GM23338 (cell line): ENCODE measurements around the gene SBF1. TPM values are rescaled to one million over a fixed set of nuclear protein-coding genes. Genes with fewer than 3 reads are reported as not detected.

Source experiments
- ATAC-seq: fragments of 200-7000 bp; cut with Tn5 transposase; 3 replicates; pipeline ENCODE4 v1.9.1; 2020
- DNase-seq: peaks from one replicate; pipeline ENCODE4 v3.0.0-alpha.2; 2015; ENCODE audit warnings: low spot score
- H2AFZ ChIP-seq: fragments of 200-600 bp; sonication (generic); 2 replicates; pipeline ENCODE4 v1.8.0; 2016; ENCODE audit warnings: antibody characterized with exemption, mild to moderate bottlenecking, moderate library complexity
- H3F3A ChIP-seq: fragments of 200-600 bp; sonication (generic); replicated peaks from 2 replicates; pipeline ENCODE4 v1.8.0; 2017; ENCODE audit warnings: antibody characterized with exemption, mixed run types, low read depth
- H3K27ac ChIP-seq: fragments of 200-600 bp; sonication (generic); 2 replicates; pipeline ENCODE4 v1.6.1; 2016; ENCODE audit warnings: low read depth
- H3K27me3 ChIP-seq: fragments of 200-600 bp; sonication (generic); 2 replicates; pipeline ENCODE4 v1.8.0; 2016; ENCODE audit warnings: mild to moderate bottlenecking, mixed run types, moderate library complexity; ENCODE audit not compliant: insufficient read depth
- H3K36me3 ChIP-seq: fragments of 200-600 bp; sonication (generic); 2 replicates; pipeline ENCODE4 v1.8.0; 2016; ENCODE audit warnings: mild to moderate bottlenecking; ENCODE audit not compliant: insufficient read depth
- H3K4me1 ChIP-seq: fragments of 200-600 bp; sonication (generic); 2 replicates; pipeline ENCODE4 v1.8.0; 2016; ENCODE audit warnings: mild to moderate bottlenecking, moderate library complexity; ENCODE audit not compliant: insufficient read depth
- H3K4me2 ChIP-seq: fragments of 200-600 bp; sonication (generic); 2 replicates; pipeline ENCODE4 v1.7.1; 2017; ENCODE audit warnings: mixed run types
- H3K4me3 ChIP-seq: fragments of 200-600 bp; sonication (generic); 2 replicates; pipeline ENCODE4 v1.6.1; 2016; ENCODE audit warnings: mixed run types
- H3K79me2 ChIP-seq: fragments of 200-600 bp; sonication (generic); replicated peaks from 2 replicates; pipeline ENCODE4 v1.8.0; 2017; ENCODE audit warnings: mild to moderate bottlenecking; ENCODE audit not compliant: insufficient read depth
- H3K9me2 ChIP-seq: fragments of 200-600 bp; sonication (generic); 2 replicates; pipeline ENCODE4 v1.8.0; 2017; ENCODE audit not compliant: insufficient read depth
- H4K20me1 ChIP-seq: fragments of 200-600 bp; sonication (generic); replicated peaks from 2 replicates; pipeline ENCODE4 v1.8.0; 2017; ENCODE audit warnings: mild to moderate bottlenecking; ENCODE audit not compliant: insufficient read depth
- H3K27ac Mint-ChIP-seq: 2 replicates; pipeline ENCODE4 v1.8.0; 2020; ENCODE audit warnings: inconsistent platforms, mild to moderate bottlenecking, moderate library complexity, mixed read lengths
- H3K27me3 Mint-ChIP-seq: 3 replicates; pipeline ENCODE4 v1.8.0; 2022; ENCODE audit warnings: low read depth, mild to moderate bottlenecking, moderate library complexity, mixed read lengths, inconsistent platforms; ENCODE audit not compliant: insufficient read depth, poor library complexity
- H3K36me3 Mint-ChIP-seq: 3 replicates; pipeline ENCODE4 v1.8.0; 2021; ENCODE audit warnings: low read depth, mild to moderate bottlenecking, inconsistent platforms, moderate library complexity, mixed read lengths
- H3K4me1 Mint-ChIP-seq: 3 replicates; pipeline ENCODE4 v1.8.0; 2020; ENCODE audit warnings: mild to moderate bottlenecking, inconsistent platforms, mixed read lengths
- H3K4me3 Mint-ChIP-seq: 3 replicates; pipeline ENCODE4 v1.8.0; 2021; ENCODE audit warnings: moderate library complexity, mild to moderate bottlenecking, inconsistent platforms, mixed read lengths
- H3K9me3 Mint-ChIP-seq: 3 replicates; pipeline ENCODE4 v1.8.0; 2020; ENCODE audit warnings: moderate library complexity, mild to moderate bottlenecking, inconsistent platforms, mixed read lengths
- EZH2 ChIP-seq: fragments of 200-600 bp; sonication (generic); IDR thresholded peaks from one replicate; pipeline ENCODE4 v1.8.0; 2017; ENCODE audit warnings: antibody characterized with exemption, mild to moderate bottlenecking, low read depth; ENCODE audit not compliant: unreplicated experiment
- EZH2phosphoT487 ChIP-seq: fragments of 200-600 bp; sonication (generic); IDR thresholded peaks from one replicate; pipeline ENCODE4 v1.8.1; 2018; ENCODE audit warnings: antibody characterized with exemption; ENCODE audit not compliant: unreplicated experiment
- JUNB ChIP-seq: IDR thresholded peaks from one replicate; pipeline ENCODE4 v1.6.1; 2016; ENCODE audit warnings: antibody characterized with exemption; ENCODE audit not compliant: unreplicated experiment
- POLR2AphosphoS5 ChIP-seq: IDR thresholded peaks from 2 replicates; pipeline ENCODE4 v1.6.1; 2016; ENCODE audit warnings: antibody characterized with exemption, low read depth
- STAT1 ChIP-seq: IDR thresholded peaks from one replicate; pipeline ENCODE4 v1.6.1; 2016; ENCODE audit warnings: antibody characterized with exemption; ENCODE audit not compliant: unreplicated experiment
- ZNF331 ChIP-seq: fragments of 250-450 bp; sonication (Bioruptor Pico); IDR thresholded peaks from 2 replicates; pipeline ENCODE4 v1.5.0; 2020; ENCODE audit warnings: low read depth, mild to moderate bottlenecking, moderate library complexity
- polyA plus RNA-seq: library from polyadenylated mRNA; unstranded; fragments of >200 nt; fragmentation: Nextera tagmentation; extraction: Ambion mirVana; gene quantifications from 2 replicates; pipeline ENCODE4 v1.2.1, GENCODE V29; 2016
- total RNA-seq: library from RNA; depleted of rRNA; stranded (reverse); fragments of >200 nt; shearing (Covaris generic); gene quantifications from 2 replicates; pipeline ENCODE4 v1.2.3, GENCODE V29; 2014
- TF ChIP-seq, protein P1 (sequence below): IDR thresholded peaks from 2 replicates; pipeline ENCODE4 v1.6.1; 2016; ENCODE audit warnings: antibody characterized with exemption
- TF ChIP-seq, protein P2 (sequence below): fragments of 250-450 bp; sonication (Bioruptor Pico); IDR thresholded peaks from 2 replicates; pipeline ENCODE4 v1.5.0; 2020; ENCODE audit warnings: mild to moderate bottlenecking, moderate library complexity
- TF ChIP-seq, protein P3 (sequence below), 2 experiments: fragments of 200-600 bp in 1 of 2; sonication (generic) in 1 of 2; conservative IDR thresholded peaks; 2 replicates each; pipeline versions ENCODE4 v1.5.1 to v1.6.1; 2016 to 2017; ENCODE audit warnings: antibody characterized with exemption in 2 of 2, low read depth in 2 of 2, mild to moderate bottlenecking in 2 of 2, moderate library complexity in 1 of 2

SBF1 gene
- total and polyA plus RNA-seq, 2 experiments from 2014 or later: 26.5 to 85.4 TPM

DNA sequence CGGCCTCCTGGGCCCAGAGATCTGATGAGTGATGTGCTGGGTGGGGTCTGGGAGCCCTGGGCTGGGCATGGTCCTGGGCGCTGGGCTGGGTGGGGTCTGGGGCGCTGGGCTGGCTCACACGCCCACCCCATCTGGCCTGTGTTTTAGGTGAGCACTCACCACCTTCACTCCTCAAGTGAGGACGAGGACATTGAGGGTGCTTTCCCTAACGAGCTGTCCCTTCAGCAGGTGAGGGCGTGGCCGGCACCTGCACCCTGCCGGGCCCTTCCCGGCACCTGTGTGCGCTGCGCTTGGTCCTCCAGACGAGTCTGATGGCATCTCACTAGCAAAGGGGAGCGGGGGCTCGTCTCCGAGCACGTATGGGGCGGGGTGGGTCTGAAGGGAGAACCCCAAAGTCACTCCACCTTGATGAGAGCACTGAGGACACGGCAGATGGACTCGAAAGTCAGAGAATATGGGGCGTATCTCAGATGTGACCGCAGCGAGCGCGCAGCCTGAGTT, 37.9 kb downstream of the SBF1 start:
- no peak overlapping the region for H3K4me2 ChIP-seq
- H2AFZ ChIP-seq: no peak overlapping the region
- ATAC-seq: no peak
- no peak overlapping the region for H3K27ac ChIP-seq
- no peaks in the 10 kb centered on the region for H3K4me1 ChIP-seq
- H3F3A ChIP-seq: no peaks in the 10 kb centered on the region
- Mint-ChIP-seq H3K4me1 (no peaks in the 10 kb centered on the region), H3K27ac (no peak overlapping the region), H3K27me3 (peaks cover 8% of the 10 kb centered on the region), H3K4me3 (no peak overlapping the region), H3K36me3 (peaks cover 4% of the 10 kb centered on the region; the same call in 1 of the 3 replicates), H3K9me3 (no peaks in the 10 kb centered on the region)
- H3K79me2 ChIP-seq: no peaks in the 10 kb centered on the region
- DNase-seq: no peak
- no peaks in the 10 kb centered on the region for H3K27me3 ChIP-seq
- H3K36me3 ChIP-seq: no peaks in the 10 kb centered on the region; the same call in 1 of the 2 replicates
- no peaks in the 10 kb centered on the region for H3K9me2 ChIP-seq
- no peaks in the 10 kb centered on the region for H4K20me1 ChIP-seq
- TF ChIP-seq ZNF331 (CRISPR knock-in tag): no peak
- no peak for TF ChIP-seq JUNB
- TF ChIP-seq STAT1: no peak
- no peak for TF ChIP-seq EZH2phosphoT487
- TF ChIP-seq, protein P1, sequence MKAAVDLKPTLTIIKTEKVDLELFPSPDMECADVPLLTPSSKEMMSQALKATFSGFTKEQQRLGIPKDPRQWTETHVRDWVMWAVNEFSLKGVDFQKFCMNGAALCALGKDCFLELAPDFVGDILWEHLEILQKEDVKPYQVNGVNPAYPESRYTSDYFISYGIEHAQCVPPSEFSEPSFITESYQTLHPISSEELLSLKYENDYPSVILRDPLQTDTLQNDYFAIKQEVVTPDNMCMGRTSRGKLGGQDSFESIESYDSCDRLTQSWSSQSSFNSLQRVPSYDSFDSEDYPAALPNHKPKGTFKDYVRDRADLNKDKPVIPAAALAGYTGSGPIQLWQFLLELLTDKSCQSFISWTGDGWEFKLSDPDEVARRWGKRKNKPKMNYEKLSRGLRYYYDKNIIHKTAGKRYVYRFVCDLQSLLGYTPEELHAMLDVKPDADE: no peak
- H3K4me3 ChIP-seq: no peak overlapping the region

DNA sequence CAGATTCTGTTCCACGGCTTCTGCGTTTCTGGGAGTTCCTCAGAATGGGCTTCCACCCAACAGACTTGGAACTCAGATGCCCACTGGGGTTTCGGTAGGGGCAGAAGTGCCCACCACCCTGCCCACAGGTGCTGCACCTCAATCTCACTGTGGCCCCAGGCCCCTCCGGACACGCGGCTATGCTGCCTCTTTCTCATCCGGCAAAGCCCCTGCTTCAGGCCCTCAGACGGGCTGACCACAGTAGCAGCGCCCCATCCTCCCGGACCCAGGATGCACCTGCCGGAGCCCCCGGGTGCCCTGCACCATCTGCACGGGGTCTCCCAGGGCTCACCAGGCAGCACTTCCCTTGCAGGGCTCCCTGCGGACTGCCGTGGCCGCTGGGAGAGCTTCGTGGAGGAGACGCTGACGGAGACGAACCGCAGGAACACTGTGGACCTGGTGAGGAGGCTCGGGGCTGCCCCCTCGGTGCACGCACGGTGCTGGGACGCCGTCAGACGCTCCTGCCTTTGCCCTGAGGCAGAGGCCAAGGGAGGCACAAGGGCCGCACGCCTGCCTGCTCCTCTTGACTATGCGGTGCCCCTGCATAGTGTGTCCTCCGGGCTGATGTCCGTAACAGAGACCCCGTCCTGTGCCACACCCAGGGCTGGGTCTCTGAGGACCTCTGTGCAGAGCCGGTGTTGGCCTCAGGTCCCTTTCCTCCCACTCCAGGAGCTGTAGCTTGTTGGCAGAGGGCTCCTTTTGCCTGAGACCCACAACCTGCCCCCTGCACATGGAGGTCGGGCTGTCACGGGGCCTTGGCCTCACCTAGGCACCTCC, 38.6 kb downstream of the SBF1 start:
- no peak overlapping the region for H3K27ac Mint-ChIP-seq
- DNase-seq: no peak
- no peaks in the 10 kb centered on the region for H3K9me3 Mint-ChIP-seq
- TF ChIP-seq, protein P2, sequence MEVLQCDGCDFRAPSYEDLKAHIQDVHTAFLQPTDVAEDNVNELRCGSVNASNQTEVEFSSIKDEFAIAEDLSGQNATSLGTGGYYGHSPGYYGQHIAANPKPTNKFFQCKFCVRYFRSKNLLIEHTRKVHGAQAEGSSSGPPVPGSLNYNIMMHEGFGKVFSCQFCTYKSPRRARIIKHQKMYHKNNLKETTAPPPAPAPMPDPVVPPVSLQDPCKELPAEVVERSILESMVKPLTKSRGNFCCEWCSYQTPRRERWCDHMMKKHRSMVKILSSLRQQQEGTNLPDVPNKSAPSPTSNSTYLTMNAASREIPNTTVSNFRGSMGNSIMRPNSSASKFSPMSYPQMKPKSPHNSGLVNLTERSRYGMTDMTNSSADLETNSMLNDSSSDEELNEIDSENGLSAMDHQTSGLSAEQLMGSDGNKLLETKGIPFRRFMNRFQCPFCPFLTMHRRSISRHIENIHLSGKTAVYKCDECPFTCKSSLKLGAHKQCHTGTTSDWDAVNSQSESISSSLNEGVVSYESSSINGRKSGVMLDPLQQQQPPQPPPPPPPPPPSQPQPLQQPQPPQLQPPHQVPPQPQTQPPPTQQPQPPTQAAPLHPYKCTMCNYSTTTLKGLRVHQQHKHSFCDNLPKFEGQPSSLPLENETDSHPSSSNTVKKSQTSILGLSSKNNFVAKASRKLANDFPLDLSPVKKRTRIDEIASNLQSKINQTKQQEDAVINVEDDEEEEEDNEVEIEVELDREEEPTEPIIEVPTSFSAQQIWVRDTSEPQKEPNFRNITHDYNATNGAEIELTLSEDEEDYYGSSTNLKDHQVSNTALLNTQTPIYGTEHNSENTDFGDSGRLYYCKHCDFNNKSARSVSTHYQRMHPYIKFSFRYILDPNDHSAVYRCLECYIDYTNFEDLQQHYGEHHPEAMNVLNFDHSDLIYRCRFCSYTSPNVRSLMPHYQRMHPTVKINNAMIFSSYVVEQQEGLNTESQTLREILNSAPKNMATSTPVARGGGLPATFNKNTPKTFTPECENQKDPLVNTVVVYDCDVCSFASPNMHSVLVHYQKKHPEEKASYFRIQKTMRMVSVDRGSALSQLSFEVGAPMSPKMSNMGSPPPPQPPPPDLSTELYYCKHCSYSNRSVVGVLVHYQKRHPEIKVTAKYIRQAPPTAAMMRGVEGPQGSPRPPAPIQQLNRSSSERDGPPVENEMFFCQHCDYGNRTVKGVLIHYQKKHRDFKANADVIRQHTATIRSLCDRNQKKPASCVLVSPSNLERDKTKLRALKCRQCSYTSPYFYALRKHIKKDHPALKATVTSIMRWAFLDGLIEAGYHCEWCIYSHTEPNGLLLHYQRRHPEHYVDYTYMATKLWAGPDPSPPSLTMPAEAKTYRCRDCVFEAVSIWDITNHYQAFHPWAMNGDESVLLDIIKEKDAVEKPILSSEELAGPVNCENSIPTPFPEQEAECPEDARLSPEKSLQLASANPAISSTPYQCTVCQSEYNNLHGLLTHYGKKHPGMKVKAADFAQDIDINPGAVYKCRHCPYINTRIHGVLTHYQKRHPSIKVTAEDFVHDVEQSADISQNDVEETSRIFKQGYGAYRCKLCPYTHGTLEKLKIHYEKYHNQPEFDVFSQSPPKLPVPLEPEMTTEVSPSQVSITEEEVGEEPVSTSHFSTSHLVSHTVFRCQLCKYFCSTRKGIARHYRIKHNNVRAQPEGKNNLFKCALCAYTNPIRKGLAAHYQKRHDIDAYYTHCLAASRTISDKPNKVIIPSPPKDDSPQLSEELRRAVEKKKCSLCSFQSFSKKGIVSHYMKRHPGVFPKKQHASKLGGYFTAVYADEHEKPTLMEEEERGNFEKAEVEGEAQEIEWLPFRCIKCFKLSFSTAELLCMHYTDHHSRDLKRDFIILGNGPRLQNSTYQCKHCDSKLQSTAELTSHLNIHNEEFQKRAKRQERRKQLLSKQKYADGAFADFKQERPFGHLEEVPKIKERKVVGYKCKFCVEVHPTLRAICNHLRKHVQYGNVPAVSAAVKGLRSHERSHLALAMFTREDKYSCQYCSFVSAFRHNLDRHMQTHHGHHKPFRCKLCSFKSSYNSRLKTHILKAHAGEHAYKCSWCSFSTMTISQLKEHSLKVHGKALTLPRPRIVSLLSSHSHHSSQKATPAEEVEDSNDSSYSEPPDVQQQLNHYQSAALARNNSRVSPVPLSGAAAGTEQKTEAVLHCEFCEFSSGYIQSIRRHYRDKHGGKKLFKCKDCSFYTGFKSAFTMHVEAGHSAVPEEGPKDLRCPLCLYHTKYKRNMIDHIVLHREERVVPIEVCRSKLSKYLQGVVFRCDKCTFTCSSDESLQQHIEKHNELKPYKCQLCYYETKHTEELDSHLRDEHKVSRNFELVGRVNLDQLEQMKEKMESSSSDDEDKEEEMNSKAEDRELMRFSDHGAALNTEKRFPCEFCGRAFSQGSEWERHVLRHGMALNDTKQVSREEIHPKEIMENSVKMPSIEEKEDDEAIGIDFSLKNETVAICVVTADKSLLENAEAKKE: no peak
- TF ChIP-seq, protein P1: no peak
- TF ChIP-seq ZNF331 (CRISPR knock-in tag) (no peak), STAT1 (no peak), EZH2phosphoT487 (no peak), POLR2AphosphoS5 (no peak), EZH2 (no peak), JUNB (no peak)
- TF ChIP-seq, protein P3, sequence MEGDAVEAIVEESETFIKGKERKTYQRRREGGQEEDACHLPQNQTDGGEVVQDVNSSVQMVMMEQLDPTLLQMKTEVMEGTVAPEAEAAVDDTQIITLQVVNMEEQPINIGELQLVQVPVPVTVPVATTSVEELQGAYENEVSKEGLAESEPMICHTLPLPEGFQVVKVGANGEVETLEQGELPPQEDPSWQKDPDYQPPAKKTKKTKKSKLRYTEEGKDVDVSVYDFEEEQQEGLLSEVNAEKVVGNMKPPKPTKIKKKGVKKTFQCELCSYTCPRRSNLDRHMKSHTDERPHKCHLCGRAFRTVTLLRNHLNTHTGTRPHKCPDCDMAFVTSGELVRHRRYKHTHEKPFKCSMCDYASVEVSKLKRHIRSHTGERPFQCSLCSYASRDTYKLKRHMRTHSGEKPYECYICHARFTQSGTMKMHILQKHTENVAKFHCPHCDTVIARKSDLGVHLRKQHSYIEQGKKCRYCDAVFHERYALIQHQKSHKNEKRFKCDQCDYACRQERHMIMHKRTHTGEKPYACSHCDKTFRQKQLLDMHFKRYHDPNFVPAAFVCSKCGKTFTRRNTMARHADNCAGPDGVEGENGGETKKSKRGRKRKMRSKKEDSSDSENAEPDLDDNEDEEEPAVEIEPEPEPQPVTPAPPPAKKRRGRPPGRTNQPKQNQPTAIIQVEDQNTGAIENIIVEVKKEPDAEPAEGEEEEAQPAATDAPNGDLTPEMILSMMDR (conservative IDR thresholded peaks at IDR 0.05; ENCODE audit: low read depth in 2 of 2): no peak

More for the DNA sequence above, 38.6 kb downstream of the SBF1 start:
- H3K36me3 Mint-ChIP-seq: peaks cover 10% of the 10 kb centered on the region; the same call in 2 of the 3 replicates
- H4K20me1 ChIP-seq: no peaks in the 10 kb centered on the region
- H3K4me2 ChIP-seq: no peak overlapping the region
- H3K27me3 Mint-ChIP-seq: peaks cover 9% of the 10 kb centered on the region
- no peaks in the 10 kb centered on the region for H3K79me2 ChIP-seq
- H3K4me3 Mint-ChIP-seq: no peak overlapping the region
- no peak overlapping the region for H3K27ac ChIP-seq
- H3K4me1 Mint-ChIP-seq: no peaks in the 10 kb centered on the region
- H3K4me3 ChIP-seq: no peak overlapping the region
- no peaks in the 10 kb centered on the region for H3K4me1 ChIP-seq
- H3K27me3 ChIP-seq: no peaks in the 10 kb centered on the region
- no peak for ATAC-seq
- H3K36me3 ChIP-seq: no peaks in the 10 kb centered on the region; the same call in 1 of the 2 replicates
- no peaks in the 10 kb centered on the region for H3K9me2 ChIP-seq
- no peaks in the 10 kb centered on the region for H3F3A ChIP-seq
- H2AFZ ChIP-seq: no peak overlapping the region
